Neural cell (in vitro differentiated cells): ENCODE measurements around the gene TAF1C. TPM values are rescaled to one million over a fixed set of nuclear protein-coding genes. Genes with fewer than 3 reads are reported as not detected.

Source experiments
- H2AFZ ChIP-seq: fragments of 200-600, 300-800 bp; sonication (generic), shearing (Covaris generic); 2 replicates; pipeline ENCODE4 v1.6.0; 2014; ENCODE audit warnings: low read depth, mild to moderate bottlenecking, antibody characterized with exemption, low read length, moderate library complexity
- H3F3A ChIP-seq: fragments of 200-600 bp; shearing (Covaris generic); 2 replicates; pipeline ENCODE4 v1.6.1; 2016; ENCODE audit warnings: mild to moderate bottlenecking, moderate library complexity, mixed read lengths, antibody characterized with exemption, low read length; ENCODE audit not compliant: insufficient read depth, poor library complexity, severe bottlenecking
- H3K27ac ChIP-seq: fragments of 200-600, 300-800 bp; sonication (generic), shearing (Covaris generic); 2 replicates; pipeline ENCODE4 v1.5.1; 2014; ENCODE audit warnings: mild to moderate bottlenecking, low read length, moderate library complexity
- H3K27me3 ChIP-seq: fragments of 300-800, 200-600 bp; sonication (generic), shearing (Covaris generic); 2 replicates; pipeline ENCODE4 v1.6.0; 2014; ENCODE audit warnings: mild to moderate bottlenecking, low read depth, low read length, moderate library complexity; ENCODE audit not compliant: insufficient read depth
- H3K36me3 ChIP-seq: fragments of 300-800, 200-600 bp; sonication (generic), shearing (Covaris generic); 2 replicates; pipeline ENCODE4 v1.5.1; 2014; ENCODE audit warnings: mild to moderate bottlenecking, antibody characterized with exemption, low read length, moderate library complexity; ENCODE audit not compliant: insufficient read depth
- H3K4me2 ChIP-seq: fragments of 300-800, 200-600 bp; sonication (generic), shearing (Covaris generic); 2 replicates; pipeline ENCODE4 v1.6.0; 2014; ENCODE audit warnings: mild to moderate bottlenecking, low read length
- H3K4me3 ChIP-seq: fragments of 300-800, 200-600 bp; sonication (generic), shearing (Covaris generic); 2 replicates; pipeline ENCODE4 v1.5.1; 2014; ENCODE audit warnings: mild to moderate bottlenecking, low read length, moderate library complexity
- H3K79me2 ChIP-seq: fragments of 200-600 bp; shearing (Covaris generic); replicated peaks from 2 replicates; pipeline ENCODE4 v1.6.0; 2014; ENCODE audit warnings: mild to moderate bottlenecking, low read length, moderate library complexity; ENCODE audit not compliant: insufficient read depth
- H3K9ac ChIP-seq: fragments of 300-800, 200-600 bp; sonication (generic), shearing (Covaris generic); 2 replicates; pipeline ENCODE4 v1.6.1; 2016; ENCODE audit warnings: mild to moderate bottlenecking, low read length, mixed read lengths
- H3K9me2 ChIP-seq: fragments of 200-600 bp; shearing (Covaris generic); 2 replicates; pipeline ENCODE4 v1.6.1; 2016; ENCODE audit warnings: mild to moderate bottlenecking, low read length, mixed read lengths; ENCODE audit not compliant: insufficient read depth
- H3K9me3 ChIP-seq: fragments of 200-600, 300-800 bp; sonication (generic), shearing (Covaris generic); 2 replicates; pipeline ENCODE4 v1.6.1; 2016; ENCODE audit warnings: mild to moderate bottlenecking, mixed run types, low read length, moderate library complexity, mixed read lengths
- H4K20me1 ChIP-seq: fragments of 200-600 bp; shearing (Covaris generic); 2 replicates; pipeline ENCODE4 v1.6.1; 2016; ENCODE audit warnings: mild to moderate bottlenecking, mixed run types; ENCODE audit not compliant: insufficient read depth
- EP300 ChIP-seq: fragments of 450-650 bp; conservative IDR thresholded peaks from 2 replicates; pipeline ENCODE4 v1.6.1; 2014; ENCODE audit warnings: antibody characterized with exemption, mild to moderate bottlenecking, moderate library complexity; ENCODE audit not compliant: poor library complexity, severe bottlenecking
- EZH2 ChIP-seq: fragments of 200-600, 300-800 bp; shearing (Covaris generic), sonication (generic); IDR thresholded peaks from 2 replicates; pipeline ENCODE4 v1.6.1; 2014; ENCODE audit warnings: antibody characterized with exemption, low read length, borderline replicate concordance, mild to moderate bottlenecking; ENCODE audit not compliant: insufficient read depth, poor library complexity, severe bottlenecking
- MXI1 ChIP-seq: fragments of 450-650 bp; conservative IDR thresholded peaks from 2 replicates; pipeline ENCODE4 v1.6.1; 2014; ENCODE audit warnings: antibody characterized with exemption, mild to moderate bottlenecking; ENCODE audit not compliant: poor library complexity, severe bottlenecking
- POLR2AphosphoS5 ChIP-seq: IDR thresholded peaks from 2 replicates; pipeline ENCODE4 v1.6.1; 2012
- RAD21 ChIP-seq: fragments of 450-650 bp; conservative IDR thresholded peaks from 2 replicates; pipeline ENCODE4 v1.6.1; 2014; ENCODE audit warnings: antibody characterized with exemption, mild to moderate bottlenecking, moderate library complexity
- SMC3 ChIP-seq: fragments of 450-650 bp; conservative IDR thresholded peaks from 2 replicates; pipeline ENCODE4 v1.6.1; 2014; ENCODE audit warnings: antibody characterized with exemption, mild to moderate bottlenecking, moderate library complexity; ENCODE audit not compliant: poor library complexity
- TAF1 ChIP-seq: IDR thresholded peaks from 2 replicates; pipeline ENCODE4 v1.6.1; 2012; ENCODE audit warnings: low read depth
- polyA plus RNA-seq: library from polyadenylated mRNA; depleted of rRNA; stranded (reverse); fragments of >200 nt; gene quantifications from 2 replicates; pipeline ENCODE4 v1.2.3, GENCODE V29; 2014
- TF ChIP-seq, protein P1 (sequence below): IDR thresholded peaks from 2 replicates; pipeline ENCODE4 v1.6.1; 2012; ENCODE audit warnings: borderline replicate concordance
- TF ChIP-seq, protein P2 (sequence below): fragments of 450-650 bp; IDR thresholded peaks from 2 replicates; pipeline ENCODE4 v1.5.1; 2014; ENCODE audit warnings: antibody characterized with exemption, mild to moderate bottlenecking, moderate library complexity; ENCODE audit not compliant: poor library complexity, severe bottlenecking

Gene TAF1C
- polyA plus RNA-seq, 1 donor from 2014 or later: 25.5 TPM

DNA sequence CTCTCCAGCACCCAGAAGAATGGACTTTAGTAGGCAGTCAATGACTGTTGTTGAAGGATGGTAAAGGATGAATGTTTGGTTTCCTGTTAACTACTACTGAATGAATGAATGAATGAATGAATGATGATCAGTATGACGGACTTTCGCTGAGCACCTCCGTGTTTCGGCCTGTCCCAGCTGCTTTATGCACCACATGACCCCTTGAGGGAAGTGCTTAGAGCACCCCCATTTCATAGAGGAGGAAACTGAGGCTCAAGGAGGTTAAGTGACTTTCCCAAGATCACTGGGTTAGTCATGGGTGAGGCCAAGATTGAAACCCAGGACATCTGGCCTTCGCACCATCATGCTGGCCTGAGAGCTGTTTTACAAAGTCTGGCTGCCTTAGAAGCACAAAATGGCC lies 46.1 kb upstream of the TAF1C start:
- Histone ChIP-seq H3K79me2 (no peaks in the 10 kb centered on the region), H3K9me2 (no peaks in the 10 kb centered on the region), H2AFZ (no peak overlapping the region), H3K27me3 (no peaks in the 10 kb centered on the region), H3K27ac (no peak overlapping the region), H3K36me3 (no peaks in the 10 kb centered on the region), H3K4me2 (no peak overlapping the region), H3K4me3 (no peak overlapping the region), H4K20me1 (no peaks in the 10 kb centered on the region), H3K9me3 (no peaks in the 10 kb centered on the region), H3F3A (no peaks in the 10 kb centered on the region), H3K9ac (no peak overlapping the region)
- no peak for TF ChIP-seq EZH2
- TF ChIP-seq, protein P1, sequence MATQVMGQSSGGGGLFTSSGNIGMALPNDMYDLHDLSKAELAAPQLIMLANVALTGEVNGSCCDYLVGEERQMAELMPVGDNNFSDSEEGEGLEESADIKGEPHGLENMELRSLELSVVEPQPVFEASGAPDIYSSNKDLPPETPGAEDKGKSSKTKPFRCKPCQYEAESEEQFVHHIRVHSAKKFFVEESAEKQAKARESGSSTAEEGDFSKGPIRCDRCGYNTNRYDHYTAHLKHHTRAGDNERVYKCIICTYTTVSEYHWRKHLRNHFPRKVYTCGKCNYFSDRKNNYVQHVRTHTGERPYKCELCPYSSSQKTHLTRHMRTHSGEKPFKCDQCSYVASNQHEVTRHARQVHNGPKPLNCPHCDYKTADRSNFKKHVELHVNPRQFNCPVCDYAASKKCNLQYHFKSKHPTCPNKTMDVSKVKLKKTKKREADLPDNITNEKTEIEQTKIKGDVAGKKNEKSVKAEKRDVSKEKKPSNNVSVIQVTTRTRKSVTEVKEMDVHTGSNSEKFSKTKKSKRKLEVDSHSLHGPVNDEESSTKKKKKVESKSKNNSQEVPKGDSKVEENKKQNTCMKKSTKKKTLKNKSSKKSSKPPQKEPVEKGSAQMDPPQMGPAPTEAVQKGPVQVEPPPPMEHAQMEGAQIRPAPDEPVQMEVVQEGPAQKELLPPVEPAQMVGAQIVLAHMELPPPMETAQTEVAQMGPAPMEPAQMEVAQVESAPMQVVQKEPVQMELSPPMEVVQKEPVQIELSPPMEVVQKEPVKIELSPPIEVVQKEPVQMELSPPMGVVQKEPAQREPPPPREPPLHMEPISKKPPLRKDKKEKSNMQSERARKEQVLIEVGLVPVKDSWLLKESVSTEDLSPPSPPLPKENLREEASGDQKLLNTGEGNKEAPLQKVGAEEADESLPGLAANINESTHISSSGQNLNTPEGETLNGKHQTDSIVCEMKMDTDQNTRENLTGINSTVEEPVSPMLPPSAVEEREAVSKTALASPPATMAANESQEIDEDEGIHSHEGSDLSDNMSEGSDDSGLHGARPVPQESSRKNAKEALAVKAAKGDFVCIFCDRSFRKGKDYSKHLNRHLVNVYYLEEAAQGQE: no peak
- TF ChIP-seq POLR2AphosphoS5: no peak
- TF ChIP-seq SMC3: no peak
- TF ChIP-seq EP300: no peak
- TF ChIP-seq MXI1: no peak
- TF ChIP-seq, protein P2, sequence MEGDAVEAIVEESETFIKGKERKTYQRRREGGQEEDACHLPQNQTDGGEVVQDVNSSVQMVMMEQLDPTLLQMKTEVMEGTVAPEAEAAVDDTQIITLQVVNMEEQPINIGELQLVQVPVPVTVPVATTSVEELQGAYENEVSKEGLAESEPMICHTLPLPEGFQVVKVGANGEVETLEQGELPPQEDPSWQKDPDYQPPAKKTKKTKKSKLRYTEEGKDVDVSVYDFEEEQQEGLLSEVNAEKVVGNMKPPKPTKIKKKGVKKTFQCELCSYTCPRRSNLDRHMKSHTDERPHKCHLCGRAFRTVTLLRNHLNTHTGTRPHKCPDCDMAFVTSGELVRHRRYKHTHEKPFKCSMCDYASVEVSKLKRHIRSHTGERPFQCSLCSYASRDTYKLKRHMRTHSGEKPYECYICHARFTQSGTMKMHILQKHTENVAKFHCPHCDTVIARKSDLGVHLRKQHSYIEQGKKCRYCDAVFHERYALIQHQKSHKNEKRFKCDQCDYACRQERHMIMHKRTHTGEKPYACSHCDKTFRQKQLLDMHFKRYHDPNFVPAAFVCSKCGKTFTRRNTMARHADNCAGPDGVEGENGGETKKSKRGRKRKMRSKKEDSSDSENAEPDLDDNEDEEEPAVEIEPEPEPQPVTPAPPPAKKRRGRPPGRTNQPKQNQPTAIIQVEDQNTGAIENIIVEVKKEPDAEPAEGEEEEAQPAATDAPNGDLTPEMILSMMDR: no peak
- no peak for TF ChIP-seq RAD21
- no peak for TF ChIP-seq TAF1

DNA sequence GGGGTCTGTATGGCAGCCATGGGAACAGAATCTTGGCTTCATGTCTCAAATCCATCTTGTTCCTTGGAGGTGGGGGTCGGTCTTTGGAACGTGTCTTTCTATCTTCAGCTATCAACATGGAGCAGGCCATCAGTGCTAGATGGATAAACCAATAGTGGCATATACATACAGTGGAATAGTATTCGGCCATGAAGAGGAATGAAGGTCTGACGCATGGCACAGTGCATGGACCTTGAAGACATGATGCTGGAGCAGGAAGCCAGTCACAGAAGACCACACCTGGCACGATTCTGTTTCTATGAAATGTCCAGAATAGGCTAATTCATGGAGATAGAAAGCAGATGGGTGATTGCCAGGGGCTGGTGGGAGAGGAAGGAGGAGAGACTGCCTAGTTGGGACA lies 45.2 kb upstream of the TAF1C start:
- Histone ChIP-seq H3K4me2 (no peak overlapping the region), H3K79me2 (no peaks in the 10 kb centered on the region), H3K9me2 (no peaks in the 10 kb centered on the region), H3K9me3 (no peaks in the 10 kb centered on the region), H4K20me1 (no peaks in the 10 kb centered on the region), H2AFZ (no peak overlapping the region), H3K9ac (no peak overlapping the region), H3K27me3 (no peaks in the 10 kb centered on the region), H3K36me3 (no peaks in the 10 kb centered on the region), H3F3A (no peaks in the 10 kb centered on the region), H3K27ac (no peak overlapping the region), H3K4me3 (no peak overlapping the region)
- no peak for TF ChIP-seq RAD21
- no peak for TF ChIP-seq MXI1
- no peak for TF ChIP-seq EZH2

DNA sequence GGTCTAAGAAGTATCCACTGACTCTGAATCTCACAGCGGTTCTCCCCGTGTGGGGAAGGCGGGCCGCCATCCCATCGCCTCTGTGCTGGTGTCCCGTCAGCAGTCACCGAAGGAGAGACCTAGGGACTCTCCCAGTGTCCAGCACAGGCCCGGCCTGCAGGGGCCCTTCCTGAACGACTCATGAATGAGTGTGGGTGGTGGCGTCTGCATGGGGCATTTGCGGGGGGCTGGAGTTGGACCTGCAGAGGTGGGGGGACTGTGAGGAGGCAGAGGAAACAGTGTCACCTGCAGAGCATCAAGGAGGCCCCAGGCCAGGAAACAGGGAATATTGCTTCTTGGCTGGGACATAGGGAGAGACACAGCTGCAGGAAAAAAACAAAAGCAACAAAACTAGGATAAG lies 42.6 kb upstream of the TAF1C start:
- H2AFZ ChIP-seq: no peak overlapping the region
- H3K4me3 ChIP-seq: no peak overlapping the region
- no peaks in the 10 kb centered on the region for H3K36me3 ChIP-seq
- H3K27ac ChIP-seq: no peak overlapping the region
- H3K9me3 ChIP-seq: no peaks in the 10 kb centered on the region
- H3K9ac ChIP-seq: no peak overlapping the region
- H3K27me3 ChIP-seq: no peaks in the 10 kb centered on the region
- no peak for TF ChIP-seq POLR2AphosphoS5
- TF ChIP-seq TAF1: no peak
- no peak for TF ChIP-seq EP300
- no peak for TF ChIP-seq MXI1
- TF ChIP-seq, protein P1: no peak
- no peak for TF ChIP-seq EZH2
- TF ChIP-seq RAD21: no peak
- TF ChIP-seq, protein P2: no peak
- TF ChIP-seq SMC3: no peak
- H3K9me2 ChIP-seq: no peaks in the 10 kb centered on the region
- H4K20me1 ChIP-seq: no peaks in the 10 kb centered on the region
- no peaks in the 10 kb centered on the region for H3K79me2 ChIP-seq
- H3K4me2 ChIP-seq: no peak overlapping the region
- no peaks in the 10 kb centered on the region for H3F3A ChIP-seq
